BLaER1 (cell line): ENCODE data around the gene TRANK1.
"Not testable (repeated sequence)": the region's sequence is repeated elsewhere in the genome, so short reads cannot be mapped to it uniquely, and the experiment has no call there.

ENCODE experiments used
- H3K27ac ChIP-seq: shearing (Covaris generic); formaldehyde crosslinking; 2 replicates; pipeline ENCODE4 v1.8.1; 2022
- H3K27me3 ChIP-seq: shearing (Covaris generic); formaldehyde crosslinking; 2 replicates; pipeline ENCODE4 v1.8.1; 2022
- H3K36me3 ChIP-seq: shearing (Covaris generic); formaldehyde crosslinking; 2 replicates; pipeline ENCODE4 v1.8.1; 2022
- H3K4me1 ChIP-seq: shearing (Covaris generic); formaldehyde crosslinking; 2 replicates; pipeline ENCODE4 v1.8.1; 2022
- H3K4me2 ChIP-seq: shearing (Covaris generic); formaldehyde crosslinking; 2 replicates; pipeline ENCODE4 v1.8.1; 2022
- H3K4me3 ChIP-seq: shearing (Covaris generic); formaldehyde crosslinking; 2 replicates; pipeline ENCODE4 v1.8.1; 2022
- H3K9ac ChIP-seq: shearing (Covaris generic); formaldehyde crosslinking; 2 replicates; pipeline ENCODE4 v1.8.1; 2022
- H3K9me3 ChIP-seq: shearing (Covaris generic); formaldehyde crosslinking; 2 replicates; pipeline ENCODE4 v1.8.1; 2022
- H4K20me1 ChIP-seq: shearing (Covaris generic); formaldehyde crosslinking; 2 replicates; pipeline ENCODE4 v1.8.1; 2022
- Cebpa-rat ChIP-seq: shearing (Covaris generic); IDR thresholded peaks from 2 replicates; pipeline ENCODE4 v1.8.1; 2022

Gene TRANK1

GRCh38 chr3:36981006-36981405, 36.2 kb upstream of the TRANK1 start:
- no peaks in the 10 kb centered on the region for H3K4me1 ChIP-seq
- no peak overlapping the region for H3K27ac ChIP-seq
- no peaks in the 10 kb centered on the region for H4K20me1 ChIP-seq
- no peak for TF ChIP-seq Cebpa-rat
- H3K9me3 ChIP-seq = peaks cover 47% of the 10 kb centered on the region
- H3K27me3 ChIP-seq = no peaks in the 10 kb centered on the region
- H3K4me2 ChIP-seq = no peak overlapping the region
- no peak overlapping the region for H3K4me3 ChIP-seq
- no peak overlapping the region for H3K9ac ChIP-seq
- H3K36me3 ChIP-seq = peaks cover 61% of the 10 kb centered on the region

DNA sequence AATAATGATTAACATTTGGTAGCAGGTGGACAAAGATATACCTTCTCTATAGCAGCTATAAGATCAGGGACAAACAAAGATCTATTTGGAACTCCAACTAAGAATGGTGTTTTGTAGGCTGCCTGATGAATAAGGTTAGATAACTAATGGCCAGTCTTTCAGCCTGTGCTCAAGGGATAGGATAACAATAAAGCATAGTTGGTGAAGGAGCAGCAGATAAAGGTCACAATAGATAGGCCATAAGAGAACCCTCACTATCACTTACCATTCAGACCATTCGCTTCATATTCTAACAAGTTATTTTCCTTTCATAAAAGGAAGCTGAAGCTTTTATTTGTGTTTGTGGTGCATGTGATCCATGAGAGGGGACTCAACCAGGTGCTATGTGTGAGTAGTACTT, 28.3 kb upstream of the TRANK1 start:
- peaks cover 30% of the 10 kb centered on the region for H3K4me1 ChIP-seq
- peaks cover 10% of the 10 kb centered on the region; the same call in 1 of the 2 replicates for H3K36me3 ChIP-seq
- peaks cover 8% of the 10 kb centered on the region for H3K9me3 ChIP-seq
- H3K4me3 ChIP-seq = no peak overlapping the region
- H3K4me2 ChIP-seq = no peak overlapping the region
- H4K20me1 ChIP-seq = no peaks in the 10 kb centered on the region
- H3K27ac ChIP-seq = no peak overlapping the region
- no peak for TF ChIP-seq Cebpa-rat
- H3K27me3 ChIP-seq = no peaks in the 10 kb centered on the region
- no peak overlapping the region for H3K9ac ChIP-seq

GRCh38 chr3:36972163-36972562, 27.3 kb upstream of the TRANK1 start:
- H3K4me2 ChIP-seq = no peak overlapping the region
- H3K27ac ChIP-seq = no peak overlapping the region
- no peaks in the 10 kb centered on the region for H4K20me1 ChIP-seq
- peaks cover 30% of the 10 kb centered on the region for H3K4me1 ChIP-seq
- H3K4me3 ChIP-seq = no peak overlapping the region
- no peak overlapping the region for H3K9ac ChIP-seq
- no peak for TF ChIP-seq Cebpa-rat
- H3K36me3 ChIP-seq = peaks cover 10% of the 10 kb centered on the region; the same call in 1 of the 2 replicates
- H3K9me3 ChIP-seq = peaks cover 8% of the 10 kb centered on the region
- H3K27me3 ChIP-seq = no peaks in the 10 kb centered on the region

DNA sequence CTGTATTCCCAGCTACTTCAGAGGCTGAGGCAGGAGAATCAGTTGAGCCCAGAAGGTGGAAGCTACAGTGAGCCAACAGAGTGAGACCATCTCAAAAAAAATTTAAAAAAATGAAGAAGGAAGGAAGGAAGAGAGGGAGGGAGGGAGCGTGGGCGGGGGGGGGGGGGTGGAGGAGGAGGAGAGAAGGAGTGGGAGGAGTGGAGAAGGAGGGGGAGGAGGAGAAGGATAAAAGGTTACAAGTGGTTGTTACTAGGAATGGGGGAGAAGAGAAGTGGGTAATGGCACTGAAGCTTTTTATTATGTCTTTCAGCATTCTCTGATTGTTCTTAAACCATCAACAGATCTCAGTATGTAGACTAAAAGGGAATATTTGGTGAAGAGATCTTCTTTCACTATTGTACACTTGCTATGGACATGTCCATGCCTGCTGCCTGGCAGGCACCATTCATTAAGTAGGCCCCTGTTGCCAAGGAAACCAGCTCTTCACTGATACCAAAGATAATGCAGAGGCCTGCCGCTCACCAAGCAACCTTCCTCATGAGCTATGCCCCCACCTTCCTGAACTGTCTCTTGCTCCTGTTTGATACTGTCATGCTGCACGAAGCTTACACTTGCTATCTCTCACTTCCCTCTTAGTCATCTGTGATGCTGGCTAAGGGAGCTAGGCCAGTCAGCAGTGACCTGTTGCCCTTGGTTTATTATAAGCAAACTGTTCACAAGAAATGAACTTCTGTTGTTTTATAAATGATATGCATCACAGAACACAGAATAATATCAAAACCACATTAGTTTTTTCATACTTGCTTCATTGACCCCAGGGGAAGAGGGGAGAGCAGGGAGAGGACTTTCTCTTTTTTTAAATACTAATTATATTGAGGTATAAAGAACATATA, 24.9 kb upstream of the TRANK1 start:
- Histone ChIP-seq H3K9ac (no peak overlapping the region), H3K9me3 (no peaks in the 10 kb centered on the region), H3K27me3 (no peaks in the 10 kb centered on the region), H4K20me1 (no peaks in the 10 kb centered on the region), H3K4me2 (peak overlapping the region; percentile 67), H3K4me1 (peaks cover 34% of the 10 kb centered on the region), H3K4me3 (no peak overlapping the region), H3K27ac (peak overlapping the region; percentile 65; the same call in 1 of the 2 replicates), H3K36me3 (no peaks in the 10 kb centered on the region)
- no peak for TF ChIP-seq Cebpa-rat

DNA sequence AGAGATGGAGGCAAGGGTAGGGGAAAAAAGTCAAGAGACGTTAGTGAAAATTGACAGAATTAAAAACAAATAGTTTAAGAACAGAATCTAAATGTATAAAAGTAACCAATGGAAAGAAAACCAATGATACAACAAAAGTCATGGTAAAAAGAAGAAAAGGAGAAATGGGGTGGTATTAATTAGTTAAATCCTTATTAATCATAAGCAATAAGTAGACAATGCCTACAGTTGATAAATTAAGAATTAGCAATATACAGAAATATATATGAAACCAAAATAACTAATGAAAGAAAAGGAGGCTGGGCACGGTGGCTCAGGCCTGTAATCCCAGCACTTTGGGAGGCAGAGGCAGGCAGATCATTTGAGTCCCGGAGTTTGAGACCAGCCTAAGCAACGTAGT, 24.2 kb upstream of the TRANK1 start:
- Histone ChIP-seq H3K27me3 (no peaks in the 10 kb centered on the region), H3K4me3 (no peak overlapping the region), H3K9me3 (no peaks in the 10 kb centered on the region), H3K27ac (peak overlapping the region; percentile 65; the same call in 1 of the 2 replicates), H3K4me1 (peaks cover 39% of the 10 kb centered on the region), H3K4me2 (peak overlapping the region; percentile 67), H3K36me3 (no peaks in the 10 kb centered on the region), H3K9ac (no peak overlapping the region), H4K20me1 (no peaks in the 10 kb centered on the region)
- TF ChIP-seq Cebpa-rat = no peak

DNA sequence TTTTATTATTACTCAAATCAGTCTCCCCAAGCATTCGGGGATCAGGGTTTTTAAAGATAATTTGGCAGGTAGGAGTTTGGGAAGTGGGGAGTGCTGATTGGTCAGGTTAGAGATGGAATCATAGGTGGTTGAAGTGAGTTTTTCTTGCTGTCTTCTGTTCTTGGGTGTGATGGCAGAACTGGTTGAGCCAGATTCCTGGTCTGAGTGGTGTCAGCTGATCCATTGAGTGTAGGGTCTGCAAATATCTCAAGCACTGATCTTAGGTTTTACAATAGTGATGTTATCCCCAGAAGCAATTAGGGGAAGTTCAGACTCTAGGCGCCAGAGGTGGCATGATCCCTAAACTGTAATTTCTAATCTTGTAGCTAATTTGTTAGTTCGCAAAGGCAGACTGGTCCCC, 20.6 kb upstream of the TRANK1 start:
- no peak overlapping the region; the same call in 1 of the 2 replicates for H3K4me2 ChIP-seq
- TF ChIP-seq Cebpa-rat = no peak
- no peaks in the 10 kb centered on the region; the same call in 1 of the 2 replicates for H3K9me3 ChIP-seq
- H3K4me3 ChIP-seq = no peak overlapping the region
- H3K9ac ChIP-seq = no peak overlapping the region
- no peaks in the 10 kb centered on the region for H4K20me1 ChIP-seq
- H3K4me1 ChIP-seq = peaks cover 29% of the 10 kb centered on the region
- no peaks in the 10 kb centered on the region for H3K36me3 ChIP-seq
- no peak overlapping the region for H3K27ac ChIP-seq
- no peaks in the 10 kb centered on the region for H3K27me3 ChIP-seq

- H3K27ac ChIP-seq = no peak overlapping the region
- H3K4me1 ChIP-seq = peaks cover 22% of the 10 kb centered on the region
- H3K9ac ChIP-seq = no peak overlapping the region
- no peak overlapping the region for H3K4me3 ChIP-seq
- H3K4me2 ChIP-seq = no peak overlapping the region; the same call in 1 of the 2 replicates
- H4K20me1 ChIP-seq = no peaks in the 10 kb centered on the region
- no peaks in the 10 kb centered on the region for H3K36me3 ChIP-seq
- no peaks in the 10 kb centered on the region; the same call in 1 of the 2 replicates for H3K9me3 ChIP-seq
- H3K27me3 ChIP-seq = no peaks in the 10 kb centered on the region
- TF ChIP-seq Cebpa-rat = no peak
Observed at GRCh38 chr3:36964817-36965216, 20.0 kb upstream of the TRANK1 start.

GRCh38 chr3:36964331-36964730, 19.5 kb upstream of the TRANK1 start:
- Histone ChIP-seq H3K4me3 (no peak overlapping the region), H3K27ac (no peak overlapping the region)

GRCh38 chr3:36963008-36963407, 18.2 kb upstream of the TRANK1 start:
- not testable (repeated sequence) for H3K4me1 ChIP-seq, H3K4me2 ChIP-seq, H3K27ac ChIP-seq, H3K9me3 ChIP-seq, H3K36me3 ChIP-seq, H3K27me3 ChIP-seq, H4K20me1 ChIP-seq, H3K9ac ChIP-seq, H3K4me3 ChIP-seq

More at GRCh38 chr3:36964331-36964730, 19.5 kb upstream of the TRANK1 start:
- Histone ChIP-seq H3K9me3 (no peaks in the 10 kb centered on the region; the same call in 1 of the 2 replicates), H3K9ac (no peak overlapping the region), H3K27me3 (no peaks in the 10 kb centered on the region), H3K4me1 (peaks cover 18% of the 10 kb centered on the region), H4K20me1 (no peaks in the 10 kb centered on the region), H3K4me2 (no peak overlapping the region), H3K36me3 (no peaks in the 10 kb centered on the region)
- TF ChIP-seq Cebpa-rat = no peak

GRCh38 chr3:36960502-36960901, 15.6 kb upstream of the TRANK1 start:
- Histone ChIP-seq H3K9me3 (no peaks in the 10 kb centered on the region; the same call in 1 of the 2 replicates), H3K36me3 (no peaks in the 10 kb centered on the region), H3K27me3 (no peaks in the 10 kb centered on the region), H3K4me1 (peaks cover 10% of the 10 kb centered on the region; the same call in 1 of the 2 replicates), H3K4me3 (no peak overlapping the region), H3K9ac (no peak overlapping the region), H3K27ac (no peak overlapping the region), H3K4me2 (no peak overlapping the region), H4K20me1 (no peaks in the 10 kb centered on the region)
- TF ChIP-seq Cebpa-rat = no peak
